NOMO-1 (cell line): Measurements from ENCODE around the gene CYP26C1.

ENCODE experiments used
- DNase-seq, 2 experiments: peaks; one replicate each; lab custom pipeline; 2025; ENCODE audit not compliant: unreplicated experiment in 2 of 2; lab: John Stamatoyannopoulos, UW

The CYP26C1 gene

GRCh38 chr10:93103953-93104352, 43.4 kb downstream of the CYP26C1 start:
- DNase-seq: no peak

- no peak for DNase-seq
Observed at GRCh38 chr10:93106631-93107072, 46.1 kb downstream of the CYP26C1 start.

- peak in 1 of 2 experiments; percentile 20 for DNase-seq
Observed at GRCh38 chr10:93110472-93111146, 50.0 kb downstream of the CYP26C1 start.

DNA sequence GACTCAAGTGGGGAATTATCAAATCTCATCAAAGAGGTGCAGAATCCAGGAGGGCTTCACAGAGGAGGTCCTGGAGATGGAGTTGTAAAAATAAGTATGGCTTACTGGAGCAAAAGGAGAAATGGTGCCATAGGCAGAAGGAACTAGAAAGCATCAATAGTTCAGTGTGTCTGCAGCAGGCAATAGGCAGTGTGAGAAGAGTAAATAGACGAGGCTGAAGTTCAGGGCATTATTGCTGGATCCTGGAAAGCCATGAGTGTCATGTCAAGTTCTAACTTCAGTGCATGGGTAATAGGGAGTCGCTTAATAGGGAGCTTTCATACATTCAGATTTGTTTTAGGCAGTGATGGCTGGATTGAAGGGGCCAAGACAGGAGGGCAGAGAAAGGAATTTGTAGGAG, 52.4 kb downstream of the CYP26C1 start:
- DNase-seq: no peak

DNA sequence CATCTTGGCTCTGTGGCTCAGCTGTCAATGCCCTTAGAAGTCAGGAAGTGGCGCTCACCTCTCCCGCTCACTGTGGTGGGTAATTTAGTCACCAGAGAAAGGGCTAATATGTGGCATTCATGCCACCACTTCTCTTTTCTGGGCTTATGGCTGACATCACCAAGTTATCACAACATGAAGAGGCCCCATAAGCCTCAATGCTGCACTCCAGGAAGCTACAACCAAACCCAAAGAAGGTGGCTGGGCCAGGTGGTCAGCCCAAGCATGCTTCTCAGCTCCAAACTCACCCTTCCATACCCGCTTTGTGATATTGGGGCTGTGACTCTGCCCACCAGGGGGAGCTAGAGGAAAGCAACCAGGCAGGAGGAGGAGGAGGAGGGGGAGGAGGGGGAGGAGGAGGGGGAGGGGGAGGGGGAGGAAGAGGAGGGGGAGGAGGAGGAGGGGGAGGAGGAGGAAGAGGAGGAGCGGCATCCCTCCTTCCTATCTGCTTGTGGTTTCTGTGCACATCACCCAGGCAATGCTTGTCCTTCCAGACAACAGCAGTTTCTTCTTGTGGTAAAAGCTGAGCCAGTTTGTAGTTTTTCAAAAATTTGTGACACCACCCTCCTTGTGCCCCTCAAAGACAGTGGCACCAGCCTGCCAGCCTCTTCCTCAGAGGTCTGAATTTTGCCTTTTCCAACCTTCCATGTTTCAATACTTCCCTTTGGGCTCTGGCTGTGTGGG, 55.2 kb downstream of the CYP26C1 start:
- DNase-seq: peak; percentile 64 to 65
